SW480 (cell line): ENCODE measurements around the gene CUX1.
"Not testable (repeated sequence)": the region's sequence is repeated elsewhere in the genome, so short reads cannot be mapped to it uniquely, and the experiment has no call there.

Experiments
- DNase-seq: peaks from one replicate; pipeline ENCODE4 v3.0.0-alpha.2; 2016; ENCODE audit warnings: low spot score

CUX1 gene

DNA sequence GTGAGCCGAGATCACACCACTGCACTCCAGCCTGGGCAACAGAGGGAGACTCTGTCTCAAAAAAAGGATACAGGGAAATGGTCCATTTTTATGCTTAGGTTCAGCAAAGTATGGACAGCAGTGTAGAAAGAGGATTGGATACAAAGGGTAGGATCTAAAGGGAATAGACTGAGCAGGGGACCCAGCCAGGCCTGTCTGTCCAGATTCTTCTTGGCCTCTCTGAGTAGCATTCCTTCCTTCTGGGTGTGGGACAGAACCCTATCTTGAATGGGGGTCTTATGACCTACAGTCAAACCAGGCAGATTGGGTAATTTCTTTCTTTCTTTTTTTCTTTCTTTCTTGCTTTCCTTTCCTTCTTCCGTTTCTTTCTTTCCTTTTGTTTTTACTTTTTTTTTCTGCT is 494.9 kb downstream of the CUX1 start:
- DNase-seq = no peak

DNA sequence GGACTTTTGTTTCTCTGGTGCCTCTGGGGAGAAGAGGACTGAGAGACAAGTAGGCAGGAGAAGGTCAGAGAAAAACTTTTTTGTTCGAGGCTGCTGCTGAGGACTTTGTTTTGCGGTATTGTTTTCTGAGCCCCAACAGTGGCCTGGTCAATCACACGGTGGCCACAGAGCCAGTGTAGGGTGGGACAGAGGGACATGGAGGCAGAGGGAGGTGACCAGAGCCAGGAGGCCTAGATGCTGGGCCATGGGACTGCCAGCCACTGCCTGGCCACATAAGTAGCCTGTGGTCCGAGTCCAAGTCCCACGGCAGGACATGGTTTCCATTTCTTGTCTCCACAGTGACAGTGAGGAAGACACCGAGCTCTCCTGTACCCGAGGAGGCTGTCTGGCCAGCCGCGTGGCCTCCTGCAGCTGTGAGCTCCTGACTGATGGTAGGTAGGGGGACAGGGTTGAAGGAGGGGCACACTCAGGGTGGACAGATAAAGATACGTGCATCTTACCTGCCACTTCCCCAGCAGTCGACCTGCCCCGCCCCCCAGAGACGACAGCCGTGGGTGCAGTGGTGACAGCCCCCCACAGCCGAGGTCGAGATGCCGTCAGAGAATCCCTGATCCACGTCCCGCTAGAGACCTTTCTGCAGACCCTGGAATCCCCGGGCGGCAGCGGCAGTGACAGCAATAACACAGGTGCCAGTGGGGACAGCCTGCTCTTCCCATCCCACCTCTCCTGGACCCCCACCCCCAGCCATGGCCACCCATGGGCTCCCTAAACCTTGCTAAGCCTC is 496.8 kb downstream of the CUX1 start:
- no peak for DNase-seq

DNA sequence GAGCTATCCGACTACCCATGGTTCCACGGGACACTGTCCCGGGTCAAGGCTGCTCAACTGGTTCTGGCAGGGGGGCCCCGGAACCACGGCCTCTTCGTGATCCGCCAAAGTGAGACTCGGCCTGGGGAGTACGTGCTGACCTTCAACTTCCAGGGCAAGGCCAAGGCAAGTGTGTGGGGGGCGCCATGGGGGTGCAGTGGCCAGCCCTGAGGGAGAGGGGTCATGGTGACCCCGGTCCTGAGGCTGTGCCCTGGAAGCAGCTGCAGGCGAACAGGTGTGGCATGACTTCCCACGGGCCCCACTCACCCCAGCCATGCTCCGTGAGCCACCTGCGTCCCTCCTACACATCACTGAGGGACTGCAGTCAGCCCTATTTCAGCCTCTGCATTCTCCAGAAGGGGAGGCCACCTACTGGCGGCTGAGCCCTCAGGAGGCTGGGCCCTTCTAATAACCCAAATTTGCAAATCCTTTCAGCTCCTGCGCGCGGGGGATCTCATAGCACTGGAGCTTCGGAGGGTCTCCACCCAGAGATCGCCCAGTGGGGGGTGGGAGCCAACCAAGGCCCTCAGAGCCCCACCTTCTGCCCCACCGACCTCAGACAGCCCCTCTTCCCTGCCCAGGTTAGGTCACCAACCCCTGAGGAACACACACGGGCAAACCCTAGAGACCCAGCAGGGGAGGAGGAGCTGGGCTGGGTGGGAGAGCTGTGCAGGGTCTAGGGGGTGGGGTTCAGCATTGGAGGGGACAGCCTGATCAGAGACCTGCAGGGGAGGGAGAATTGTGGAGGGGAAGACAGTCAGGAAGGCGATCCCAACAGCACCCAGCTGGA is 500.0 kb downstream of the CUX1 start:
- DNase-seq = no peak

DNA sequence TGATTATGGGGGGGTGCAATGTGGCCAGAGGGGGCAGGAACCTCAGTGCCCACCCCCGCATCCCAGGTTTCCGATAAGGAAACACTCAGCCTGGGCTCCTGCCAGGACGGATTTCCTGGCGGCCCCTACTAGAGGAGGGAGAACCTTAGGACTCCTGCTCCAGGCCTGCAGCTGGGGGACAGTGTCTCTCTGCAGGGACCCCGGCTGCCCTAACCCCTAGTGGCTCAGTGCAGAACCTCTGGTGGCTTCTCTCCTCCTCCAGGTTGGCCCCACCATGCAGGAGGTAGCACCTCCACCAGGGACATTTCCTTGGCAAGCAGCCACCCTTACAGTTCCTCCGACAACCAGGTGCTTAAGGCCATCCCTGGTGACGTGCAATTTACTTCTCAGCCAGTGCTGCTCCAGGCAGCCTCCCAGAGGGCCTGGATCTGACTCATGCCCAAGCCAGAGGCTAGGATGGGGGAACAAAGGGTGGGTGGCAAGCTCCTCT is 501.1 kb downstream of the CUX1 start:
- no peak for DNase-seq

DNA sequence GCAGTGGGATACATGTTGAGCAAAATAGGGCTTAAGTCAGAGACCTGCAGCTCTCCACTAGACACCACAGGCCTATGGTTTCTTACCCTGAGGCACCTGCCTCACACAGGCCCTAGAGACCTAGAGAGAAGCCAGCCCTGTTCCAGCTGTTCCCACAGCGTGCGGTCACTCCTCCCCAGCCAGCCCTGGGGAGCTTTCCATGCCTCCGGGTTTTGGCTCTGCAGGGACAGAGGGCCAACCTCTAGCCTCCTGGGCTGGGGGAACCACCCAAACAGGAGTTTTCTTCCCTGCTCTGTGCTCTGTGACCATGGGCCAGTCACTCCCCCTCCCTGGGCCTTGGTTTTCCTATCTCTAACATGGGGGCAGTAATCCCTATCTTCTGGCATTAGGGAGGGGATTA is 502.2 kb downstream of the CUX1 start:
- DNase-seq = no peak

DNA sequence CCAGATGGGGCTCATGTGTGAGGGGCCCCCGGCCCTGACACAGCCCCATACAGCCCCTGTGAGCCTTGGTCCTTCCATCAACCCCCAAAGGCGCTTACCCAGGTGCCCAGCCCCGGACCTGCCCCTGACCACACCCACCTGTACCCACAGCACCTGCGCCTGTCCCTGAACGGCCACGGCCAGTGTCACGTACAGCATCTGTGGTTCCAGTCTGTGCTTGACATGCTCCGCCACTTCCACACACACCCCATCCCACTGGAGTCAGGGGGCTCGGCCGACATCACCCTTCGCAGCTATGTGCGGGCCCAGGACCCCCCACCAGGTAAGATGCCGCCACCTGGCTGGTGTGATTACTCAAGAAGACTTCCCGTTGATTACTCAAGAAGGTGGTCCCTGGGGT is 502.8 kb downstream of the CUX1 start:
- no peak for DNase-seq

DNA sequence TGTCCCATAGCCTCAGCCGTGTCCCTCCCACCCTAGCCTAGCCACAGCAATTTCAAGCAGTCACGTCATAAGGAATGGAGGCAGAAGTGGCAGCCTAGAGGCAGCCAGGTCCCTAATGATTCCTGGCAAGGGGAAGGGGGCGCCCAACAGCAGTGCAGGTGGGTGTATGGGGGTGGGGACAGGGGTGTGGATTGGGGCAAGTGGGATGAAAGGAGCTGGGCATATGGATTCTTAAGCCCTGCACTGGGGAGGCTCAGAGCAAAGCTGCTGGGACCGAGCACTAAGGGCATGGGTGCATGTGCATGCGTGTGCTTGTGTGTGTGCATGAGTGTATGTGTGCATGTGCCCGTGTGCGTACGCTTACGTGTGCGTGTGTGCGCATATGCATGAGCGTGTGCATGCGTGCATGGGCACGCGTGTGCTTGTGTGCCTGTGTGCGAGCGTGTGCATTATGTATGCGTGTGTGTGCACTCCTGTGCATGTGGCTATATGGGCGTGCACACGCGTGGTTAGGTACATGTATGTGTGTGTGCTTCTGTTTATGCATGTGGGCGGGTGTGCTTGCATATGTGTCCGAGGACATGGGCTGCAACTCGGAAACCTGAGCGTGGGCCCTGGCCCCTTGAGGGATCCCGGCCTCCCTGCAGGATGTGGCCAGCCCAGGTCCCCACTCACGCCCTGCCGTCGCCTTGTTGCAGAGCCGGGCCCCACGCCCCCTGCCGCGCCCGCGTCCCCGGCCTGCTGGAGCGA is 503.4 kb downstream of the CUX1 start:
- DNase-seq = no peak

DNA sequence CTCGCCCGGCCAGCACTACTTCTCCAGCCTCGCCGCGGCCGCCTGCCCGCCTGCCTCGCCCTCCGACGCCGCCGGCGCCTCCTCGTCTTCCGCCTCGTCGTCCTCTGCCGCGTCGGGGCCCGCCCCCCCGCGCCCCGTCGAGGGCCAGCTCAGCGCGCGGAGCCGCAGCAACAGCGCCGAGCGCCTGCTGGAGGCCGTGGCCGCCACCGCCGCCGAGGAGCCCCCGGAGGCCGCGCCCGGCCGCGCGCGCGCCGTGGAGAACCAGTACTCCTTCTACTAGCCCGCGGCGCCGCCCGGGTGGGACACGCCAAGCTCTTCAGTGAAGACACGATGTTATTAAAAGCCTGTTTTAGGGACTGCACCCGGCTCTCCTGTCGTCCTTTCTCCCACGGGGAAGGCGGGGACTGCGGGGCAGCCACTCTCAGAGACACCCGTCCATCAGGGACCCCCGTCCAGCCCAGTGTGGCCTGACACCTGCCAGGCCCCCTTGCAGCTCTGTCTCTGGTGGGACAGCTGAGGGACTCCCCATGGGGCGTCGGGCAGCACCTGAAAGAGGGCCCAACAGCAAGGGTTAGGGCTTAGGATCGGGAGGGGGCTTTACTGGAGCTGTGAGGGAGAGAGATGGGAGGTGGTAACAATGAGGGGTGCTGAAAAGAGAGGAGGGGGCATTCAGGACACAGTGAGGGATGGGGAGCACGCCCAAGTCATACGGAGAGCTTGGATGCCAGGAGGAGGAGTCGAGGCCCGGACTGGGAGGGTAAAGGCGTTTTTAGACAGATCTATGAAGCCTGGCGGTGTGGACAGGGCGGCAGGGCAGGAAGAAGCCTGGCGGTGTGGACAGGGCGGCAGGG is 504.1 kb downstream of the CUX1 start:
- no peak for DNase-seq

DNA sequence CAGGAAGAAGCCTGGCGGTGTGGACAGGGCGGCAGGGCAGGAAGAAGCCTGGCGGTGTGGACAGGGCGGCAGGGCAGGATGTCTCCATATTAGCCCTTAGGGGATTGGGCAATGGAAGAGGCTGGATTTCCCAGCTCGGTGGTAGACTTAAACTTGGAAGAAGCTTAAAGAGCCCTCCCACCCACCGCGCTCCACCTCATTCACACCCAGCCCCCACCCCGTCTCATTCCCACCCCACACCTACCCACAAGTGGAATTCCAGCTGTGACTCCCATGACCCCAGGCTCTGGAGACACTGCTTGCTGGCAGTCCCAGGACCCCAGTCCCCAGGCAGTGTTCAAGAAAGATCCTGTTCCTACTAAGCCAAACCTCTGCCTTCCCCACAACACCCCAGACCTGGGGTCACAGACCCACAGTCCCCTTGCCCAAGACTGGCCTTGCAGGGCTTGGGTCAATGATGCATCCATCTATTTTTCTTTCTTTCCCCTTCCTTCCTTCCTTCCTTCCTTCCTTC is 504.8 kb downstream of the CUX1 start:
- no peak for DNase-seq

DNA sequence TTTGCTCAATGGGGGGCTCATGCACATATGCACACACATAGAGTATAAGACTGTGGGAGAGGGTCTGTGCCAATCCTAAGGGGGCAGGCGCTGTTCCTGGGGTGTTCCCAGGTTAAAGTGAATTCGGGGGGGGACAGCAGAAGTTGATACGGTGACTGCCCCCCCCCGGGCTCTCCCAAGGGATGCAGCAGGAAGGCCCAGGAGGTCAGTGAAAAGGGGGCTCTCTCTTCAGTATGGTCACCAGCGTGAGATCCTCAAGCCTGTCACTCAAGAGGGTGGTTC is 506.4 kb downstream of the CUX1 start:
- DNase-seq = no peak

DNA sequence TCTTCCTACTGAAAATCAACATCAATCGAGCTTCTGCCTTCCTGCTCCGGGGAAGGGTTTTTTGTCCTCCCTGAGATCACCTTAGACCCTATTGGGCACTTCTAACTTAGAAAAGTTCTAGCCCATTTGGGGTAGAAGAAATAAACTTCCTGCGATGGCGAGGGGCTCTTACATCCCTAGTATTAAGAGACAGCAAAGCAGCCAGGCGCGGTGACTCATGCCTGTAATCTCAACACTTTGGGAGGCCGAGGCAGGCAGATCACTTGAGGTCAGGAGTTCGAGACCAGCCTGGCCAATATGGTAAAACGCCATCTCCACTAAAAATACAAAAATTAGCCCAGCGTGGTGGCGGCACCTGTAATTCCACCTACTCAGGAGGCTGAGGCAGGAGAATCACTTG is 507.7 kb downstream of the CUX1 start:
- not testable (repeated sequence) for DNase-seq

DNA sequence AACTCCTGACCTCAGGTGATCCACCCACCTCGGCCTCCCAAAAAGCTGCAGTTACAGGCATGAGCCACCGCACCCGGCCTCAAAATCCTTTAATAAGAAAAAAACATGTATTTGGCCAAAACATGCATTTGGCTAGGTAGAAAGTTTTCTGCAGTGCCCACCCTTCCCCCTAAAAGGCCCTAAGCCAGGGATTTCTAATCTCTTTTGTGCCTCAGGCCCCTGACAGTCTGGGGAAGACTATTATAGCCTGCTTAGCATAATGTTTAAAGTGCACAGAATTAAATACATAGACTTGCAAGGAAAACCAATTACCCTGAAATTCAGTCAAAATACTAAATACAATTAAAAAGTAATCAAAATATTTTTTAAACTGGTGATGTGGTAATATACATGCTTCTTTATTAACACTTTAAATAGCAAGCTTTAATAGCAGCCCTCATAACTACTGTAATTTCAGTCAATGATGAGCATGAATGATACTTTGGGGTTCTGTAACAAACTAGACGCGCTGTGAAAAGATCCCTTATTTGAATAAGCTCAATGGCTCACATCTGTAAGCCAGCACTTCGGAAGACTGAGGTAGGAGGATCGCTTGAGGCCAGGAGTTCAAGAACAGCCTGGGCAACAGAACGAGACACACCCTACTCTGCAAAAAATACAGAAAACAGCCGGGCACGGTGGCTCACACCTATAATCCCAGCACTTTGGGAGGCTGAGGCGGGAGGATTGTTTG is 508.9 kb downstream of the CUX1 start:
- DNase-seq = no peak

DNA sequence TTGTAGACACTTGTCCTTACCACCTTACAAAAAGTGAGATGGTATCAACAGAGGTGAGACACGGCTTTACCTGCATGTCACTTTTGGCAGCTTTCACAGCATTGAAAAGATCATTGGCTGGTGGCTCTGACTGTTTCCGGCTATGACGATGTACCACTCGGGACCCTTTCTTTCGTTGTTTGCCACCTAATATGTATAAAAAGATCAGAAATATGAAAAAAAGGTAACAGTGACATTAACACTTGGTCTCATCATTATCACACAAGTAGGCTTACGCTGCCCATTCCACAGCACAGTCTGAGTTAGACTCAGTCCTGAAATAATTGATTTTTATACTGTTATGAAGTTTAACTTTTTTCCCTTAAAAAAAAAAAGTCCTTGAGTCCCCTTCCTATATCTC is 509.8 kb downstream of the CUX1 start:
- DNase-seq = not testable (repeated sequence)

DNA sequence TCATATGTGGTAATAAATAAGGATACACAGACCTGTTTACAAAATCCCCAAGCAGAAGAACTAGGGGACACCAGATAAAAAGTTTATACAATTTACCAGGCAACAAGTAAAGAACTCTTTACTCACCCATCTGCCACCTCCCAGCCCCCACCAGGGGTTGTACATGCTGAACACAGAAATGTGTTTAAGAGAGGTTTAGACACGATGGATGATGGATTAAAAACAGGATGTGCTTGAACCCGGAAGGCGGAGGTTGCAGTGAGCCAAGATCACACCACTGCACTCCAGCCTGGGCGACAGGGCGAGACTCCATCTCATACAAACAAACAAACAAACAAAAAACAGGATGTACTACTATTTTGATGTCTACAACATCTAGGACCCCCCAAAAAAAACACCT is 511.4 kb downstream of the CUX1 start:
- DNase-seq = not testable (repeated sequence)

DNA sequence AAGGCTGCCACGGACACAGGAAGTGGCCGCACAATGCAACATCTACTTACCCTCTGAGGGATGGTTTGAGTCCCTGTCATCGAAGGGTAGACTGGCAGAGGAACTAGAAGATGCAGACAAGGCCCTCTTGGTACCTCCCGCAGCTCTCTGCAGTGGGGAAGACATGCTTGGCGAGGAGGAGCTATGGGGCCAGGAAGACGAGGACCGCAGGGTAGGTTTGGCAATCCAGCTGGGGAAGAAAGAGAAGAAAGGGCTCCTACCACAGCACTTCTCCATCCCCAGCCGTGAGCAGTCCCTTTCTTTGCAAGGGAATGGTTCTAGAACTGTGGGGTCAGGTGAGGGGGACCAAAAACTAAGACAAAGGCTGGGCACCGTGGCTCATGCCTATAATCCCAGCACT is 511.9 kb downstream of the CUX1 start:
- not testable (repeated sequence) for DNase-seq

DNA sequence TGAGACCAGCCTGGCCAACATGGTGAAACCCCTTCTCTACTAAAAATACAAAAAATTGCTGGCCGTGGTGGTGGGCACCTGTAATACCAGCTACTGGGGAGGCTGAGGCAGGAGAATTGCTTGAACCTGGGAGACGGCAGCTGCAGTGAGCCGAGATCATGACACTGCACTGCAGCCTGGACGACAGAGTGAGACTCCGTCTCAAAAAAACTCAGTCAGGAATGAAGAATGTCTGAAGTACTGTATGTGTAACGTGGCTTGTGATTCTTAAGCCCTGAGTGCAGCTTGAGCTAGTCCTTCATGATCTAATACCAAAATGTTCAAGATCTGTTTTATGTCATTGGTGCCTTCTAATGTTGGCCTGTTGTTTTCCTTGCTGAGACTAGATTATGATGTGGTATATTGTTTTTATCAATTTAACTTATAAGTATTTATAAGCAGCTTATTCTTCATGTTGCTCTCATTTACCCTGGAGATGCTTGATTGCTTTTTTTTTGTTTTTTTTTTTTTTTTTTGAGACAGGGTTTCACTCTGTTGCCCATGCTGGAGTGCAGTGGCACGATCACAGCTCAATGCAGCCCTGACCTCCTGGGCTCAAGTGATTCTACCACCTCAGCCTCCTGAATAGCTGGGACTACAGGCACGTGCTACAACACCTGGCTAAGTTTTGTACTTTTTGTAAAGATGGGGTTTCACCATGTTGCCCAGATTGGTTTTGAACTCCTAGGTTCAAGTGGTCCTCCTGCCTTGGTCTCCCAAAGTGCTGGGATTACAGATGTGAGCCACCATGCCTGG is 513.4 kb downstream of the CUX1 start:
- DNase-seq = not testable (repeated sequence)
